ENCODE results near the gene ABCG8.

DNA sequence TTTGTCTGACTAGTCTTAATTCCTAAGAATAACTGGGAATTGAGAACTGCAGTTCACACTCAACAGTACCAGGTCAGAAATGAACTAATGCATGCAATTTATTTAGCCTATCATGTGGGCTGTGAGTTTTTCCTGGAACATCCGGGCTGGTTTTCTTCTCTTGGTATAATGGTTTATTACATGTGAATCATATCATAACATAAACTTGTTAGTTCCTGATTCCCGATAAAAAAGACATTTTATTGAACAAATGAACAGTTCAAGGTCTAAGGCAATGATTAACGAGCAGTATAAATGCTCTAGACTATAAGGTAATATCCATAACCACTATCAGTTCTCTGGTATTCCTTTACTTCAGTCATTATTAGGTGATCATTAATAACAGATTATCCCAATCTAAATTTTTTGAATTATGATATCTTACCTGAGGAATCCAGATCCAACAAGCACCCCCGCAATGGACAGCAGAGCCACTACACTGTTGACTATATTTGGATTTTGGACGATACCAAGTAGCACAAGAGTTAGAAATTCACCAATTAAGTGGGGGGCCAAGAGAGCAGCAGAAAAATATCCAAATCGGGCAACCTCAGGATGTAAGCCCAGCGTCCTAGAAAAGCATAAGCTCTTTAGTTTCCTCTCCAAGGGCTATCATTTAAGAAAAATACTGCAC, 19.1 kb upstream of the ABCG8 start:
- TF ChIP-seq, protein P1, sequence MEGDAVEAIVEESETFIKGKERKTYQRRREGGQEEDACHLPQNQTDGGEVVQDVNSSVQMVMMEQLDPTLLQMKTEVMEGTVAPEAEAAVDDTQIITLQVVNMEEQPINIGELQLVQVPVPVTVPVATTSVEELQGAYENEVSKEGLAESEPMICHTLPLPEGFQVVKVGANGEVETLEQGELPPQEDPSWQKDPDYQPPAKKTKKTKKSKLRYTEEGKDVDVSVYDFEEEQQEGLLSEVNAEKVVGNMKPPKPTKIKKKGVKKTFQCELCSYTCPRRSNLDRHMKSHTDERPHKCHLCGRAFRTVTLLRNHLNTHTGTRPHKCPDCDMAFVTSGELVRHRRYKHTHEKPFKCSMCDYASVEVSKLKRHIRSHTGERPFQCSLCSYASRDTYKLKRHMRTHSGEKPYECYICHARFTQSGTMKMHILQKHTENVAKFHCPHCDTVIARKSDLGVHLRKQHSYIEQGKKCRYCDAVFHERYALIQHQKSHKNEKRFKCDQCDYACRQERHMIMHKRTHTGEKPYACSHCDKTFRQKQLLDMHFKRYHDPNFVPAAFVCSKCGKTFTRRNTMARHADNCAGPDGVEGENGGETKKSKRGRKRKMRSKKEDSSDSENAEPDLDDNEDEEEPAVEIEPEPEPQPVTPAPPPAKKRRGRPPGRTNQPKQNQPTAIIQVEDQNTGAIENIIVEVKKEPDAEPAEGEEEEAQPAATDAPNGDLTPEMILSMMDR (optimal IDR thresholded peaks at IDR 0.05 in 1 of 3, IDR thresholded peaks at IDR 0.05 in 1 of 3, conservative IDR thresholded peaks at IDR 0.05 in 1 of 3; ENCODE audit: extremely low read depth in 1 of 3, insufficient read depth in 2 of 3, low read length in 3 of 3): no peak
- no peak for TF ChIP-seq EZH2 (IDR thresholded peaks at IDR 0.05; ENCODE audit: low read length)
